Trophoblast cell (in vitro differentiated cells and primary cell): ENCODE results near the gene TBX15.
A peak's percentile ranks its signal among the peaks of the same experiment; 100 is the strongest.

Experiments used
- DNase-seq, 2 donors: peaks; one replicate each; pipeline ENCODE4 v3.0.0-alpha.2; 2016
- H2AFZ ChIP-seq: 2 replicates; pipeline ENCODE4 v1.6.1; 2013; ENCODE audit warnings: low read length, moderate library complexity, mild to moderate bottlenecking; ENCODE audit not compliant: insufficient read depth, poor library complexity
- H2AK5ac ChIP-seq: 2 replicates; pipeline ENCODE4 v1.6.1; 2013; ENCODE audit warnings: mild to moderate bottlenecking, low read length
- H2BK120ac ChIP-seq: 2 replicates; pipeline ENCODE4 v1.6.1; 2013; ENCODE audit warnings: low read length, mild to moderate bottlenecking, moderate library complexity; ENCODE audit not compliant: insufficient read depth, poor library complexity
- H2BK12ac ChIP-seq: 2 replicates; pipeline ENCODE4 v1.6.1; 2013; ENCODE audit warnings: mild to moderate bottlenecking, low read length, moderate library complexity
- H2BK5ac ChIP-seq: 2 replicates; pipeline ENCODE4 v1.6.1; 2013; ENCODE audit warnings: low read length, low read depth, moderate library complexity, mild to moderate bottlenecking; ENCODE audit not compliant: poor library complexity
- H3K14ac ChIP-seq: 2 replicates; pipeline ENCODE4 v1.6.1; 2013; ENCODE audit warnings: mild to moderate bottlenecking, low read length
- H3K18ac ChIP-seq: 2 replicates; pipeline ENCODE4 v1.6.1; 2013; ENCODE audit warnings: mild to moderate bottlenecking, low read length
- H3K23ac ChIP-seq: 2 replicates; pipeline ENCODE4 v1.6.1; 2013; ENCODE audit warnings: low read length
- H3K27ac ChIP-seq: 2 replicates; pipeline ENCODE4 v1.5.1; 2013; ENCODE audit warnings: low read depth, mild to moderate bottlenecking, inconsistent platforms, low read length, moderate library complexity
- H3K27me3 ChIP-seq: 2 replicates; pipeline ENCODE4 v1.6.1; 2013; ENCODE audit warnings: inconsistent platforms, mild to moderate bottlenecking, low read length, moderate library complexity; ENCODE audit not compliant: insufficient read depth
- H3K36me3 ChIP-seq, 2 experiments: 1 replicate in 1 of 2; 2 replicates in 1 of 2; pipeline ENCODE4 v1.6.1; 2013; ENCODE audit warnings: low read length in 2 of 2, mild to moderate bottlenecking in 2 of 2, moderate library complexity in 1 of 2; ENCODE audit not compliant: insufficient read depth in 2 of 2, control insufficient read depth in 1 of 2
- H3K4ac ChIP-seq: 2 replicates; pipeline ENCODE4 v1.6.1; 2013; ENCODE audit warnings: low read depth, mild to moderate bottlenecking, low read length, moderate library complexity
- H3K4me1 ChIP-seq, 2 experiments: 1 replicate in 1 of 2; 2 replicates in 1 of 2; pipeline ENCODE4 v1.6.1; 2013; ENCODE audit warnings: low read length in 2 of 2, mild to moderate bottlenecking in 2 of 2, moderate library complexity in 1 of 2; ENCODE audit not compliant: insufficient read depth in 2 of 2, control insufficient read depth in 1 of 2
- H3K4me2 ChIP-seq: 2 replicates; pipeline ENCODE4 v1.6.1; 2013; ENCODE audit warnings: inconsistent platforms, mild to moderate bottlenecking, low read length, moderate library complexity
- H3K4me3 ChIP-seq: 2 replicates; pipeline ENCODE4 v1.5.1; 2013; ENCODE audit warnings: mild to moderate bottlenecking, low read depth, low read length, inconsistent platforms
- H3K79me1 ChIP-seq: one replicate; pipeline ENCODE4 v1.6.1; 2013; ENCODE audit warnings: low read length
- H3K79me2 ChIP-seq: 2 replicates; pipeline ENCODE4 v1.6.1; 2013; ENCODE audit warnings: low read length, mild to moderate bottlenecking; ENCODE audit not compliant: control insufficient read depth, insufficient read depth, poor library complexity
- H3K9ac ChIP-seq: 2 replicates; pipeline ENCODE4 v1.6.1; 2013; ENCODE audit warnings: mild to moderate bottlenecking, low read length
- H3K9me3 ChIP-seq: 2 replicates; pipeline ENCODE4 v1.6.1; 2013; ENCODE audit warnings: low read depth, mild to moderate bottlenecking, control low read depth, inconsistent platforms, low read length; ENCODE audit not compliant: insufficient read depth
- H4K12ac ChIP-seq: 2 replicates; pipeline ENCODE4 v1.6.1; 2013; ENCODE audit warnings: low read depth, mild to moderate bottlenecking, low read length, moderate library complexity
- H4K8ac ChIP-seq: 2 replicates; pipeline ENCODE4 v1.6.1; 2013; ENCODE audit warnings: low read depth, mild to moderate bottlenecking, low read length, moderate library complexity
- H4K91ac ChIP-seq: one replicate; pipeline ENCODE4 v1.6.1; 2013; ENCODE audit warnings: low read depth, mild to moderate bottlenecking, low read length, moderate library complexity
- WGBS: extraction: QIAGEN DNeasy Blood & Tissue Kit; methylation state at CpG from one replicate; pipeline ENCODE4 v1.1.7; 2013; ENCODE audit warnings: missing lambda C conversion rate; ENCODE audit not compliant: insufficient read length, insufficient coverage; ENCODE audit errors: extremely low coverage; 5-methylcytosine and 5-hydroxymethylcytosine counted together

The TBX15 gene

DNA sequence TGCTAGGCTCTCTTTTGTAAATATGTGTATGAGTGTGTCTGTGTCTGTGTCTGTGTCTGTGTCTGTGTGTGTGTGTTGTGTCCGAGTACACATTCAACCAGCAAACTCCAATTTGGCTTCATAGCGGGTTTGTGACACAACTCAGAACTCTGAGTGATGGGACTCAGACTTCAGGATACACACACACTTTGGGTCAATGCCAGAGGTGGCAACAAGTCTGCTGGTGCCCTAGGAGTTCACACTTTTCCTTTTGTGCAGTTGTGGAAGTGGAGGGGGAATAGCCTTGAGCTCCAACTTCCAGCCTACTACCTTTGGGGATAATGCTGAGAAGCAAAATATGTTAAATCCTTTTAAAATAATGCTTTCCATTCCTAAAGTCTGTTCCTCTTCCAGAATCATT is 16.6 kb upstream of the TBX15 start:
- Histone ChIP-seq H3K9ac (no peak overlapping the region), H3K23ac (no peak overlapping the region), H4K91ac (no peak overlapping the region), H3K9me3 (peaks cover 9% of the 10 kb centered on the region), H2BK12ac (no peak overlapping the region), H4K12ac (no peak overlapping the region), H2AK5ac (no peak overlapping the region), H3K18ac (no peak overlapping the region), H3K4ac (no peak overlapping the region), H3K27me3 (peaks cover 61% of the 10 kb centered on the region), H3K79me1 (peaks cover 11% of the 10 kb centered on the region), H3K4me3 (no peak overlapping the region), H3K36me3 (no peaks in the 10 kb centered on the region), H2BK120ac (no peak overlapping the region), H4K8ac (no peak overlapping the region), H3K14ac (no peak overlapping the region), H2BK5ac (no peak overlapping the region), H2AFZ (no peak overlapping the region), H3K4me1 (peaks cover 37 to 40% of the 10 kb centered on the region in 2 experiments), H3K79me2 (peaks cover 2% of the 10 kb centered on the region), H3K4me2 (no peak overlapping the region), H3K27ac (no peak overlapping the region)
- DNase-seq: no peak
- no CpG with 5 or more reads among the region's 2 CpGs for WGBS

DNA sequence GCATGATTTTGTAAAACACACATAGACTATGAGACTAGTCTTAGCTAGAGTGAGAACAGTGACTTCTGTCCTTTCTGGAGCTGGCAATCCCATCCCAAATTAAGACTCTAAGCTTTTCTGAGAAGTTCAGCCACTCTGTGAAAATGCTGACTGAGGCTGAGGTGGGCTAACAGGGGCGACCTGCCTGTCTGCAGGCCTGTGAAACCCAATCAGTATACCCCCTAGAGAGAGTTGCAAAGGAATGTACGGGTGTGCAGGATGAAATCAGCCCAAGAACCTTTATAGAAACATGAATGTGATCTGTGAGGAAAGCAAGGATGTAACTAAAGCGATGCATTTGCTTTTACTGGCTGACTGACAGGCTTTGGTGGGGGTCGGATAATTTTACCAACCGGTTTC is 16.0 kb upstream of the TBX15 start:
- H3K18ac ChIP-seq: no peak overlapping the region
- H2BK120ac ChIP-seq: no peak overlapping the region
- DNase-seq: no peak
- no peak overlapping the region for H2BK12ac ChIP-seq
- peaks cover 2% of the 10 kb centered on the region for H3K79me2 ChIP-seq
- no peak overlapping the region for H4K91ac ChIP-seq
- H3K4me1 ChIP-seq: peaks cover 37 to 40% of the 10 kb centered on the region in 2 experiments
- no peak overlapping the region for H3K4me2 ChIP-seq
- H3K27me3 ChIP-seq: peaks cover 68% of the 10 kb centered on the region
- H3K4me3 ChIP-seq: no peak overlapping the region
- no peak overlapping the region for H4K8ac ChIP-seq
- H2BK5ac ChIP-seq: no peak overlapping the region
- H3K4ac ChIP-seq: no peak overlapping the region
- H3K23ac ChIP-seq: no peak overlapping the region
- H3K9ac ChIP-seq: no peak overlapping the region
- no peaks in the 10 kb centered on the region for H3K36me3 ChIP-seq
- no peak overlapping the region for H3K27ac ChIP-seq
- H3K14ac ChIP-seq: no peak overlapping the region
- WGBS: no CpG with 5 or more reads among the region's 5 CpGs
- H4K12ac ChIP-seq: no peak overlapping the region
- no peak overlapping the region for H2AFZ ChIP-seq
- H2AK5ac ChIP-seq: no peak overlapping the region
- peaks cover 11% of the 10 kb centered on the region for H3K79me1 ChIP-seq
- peaks cover 11% of the 10 kb centered on the region for H3K9me3 ChIP-seq

DNA sequence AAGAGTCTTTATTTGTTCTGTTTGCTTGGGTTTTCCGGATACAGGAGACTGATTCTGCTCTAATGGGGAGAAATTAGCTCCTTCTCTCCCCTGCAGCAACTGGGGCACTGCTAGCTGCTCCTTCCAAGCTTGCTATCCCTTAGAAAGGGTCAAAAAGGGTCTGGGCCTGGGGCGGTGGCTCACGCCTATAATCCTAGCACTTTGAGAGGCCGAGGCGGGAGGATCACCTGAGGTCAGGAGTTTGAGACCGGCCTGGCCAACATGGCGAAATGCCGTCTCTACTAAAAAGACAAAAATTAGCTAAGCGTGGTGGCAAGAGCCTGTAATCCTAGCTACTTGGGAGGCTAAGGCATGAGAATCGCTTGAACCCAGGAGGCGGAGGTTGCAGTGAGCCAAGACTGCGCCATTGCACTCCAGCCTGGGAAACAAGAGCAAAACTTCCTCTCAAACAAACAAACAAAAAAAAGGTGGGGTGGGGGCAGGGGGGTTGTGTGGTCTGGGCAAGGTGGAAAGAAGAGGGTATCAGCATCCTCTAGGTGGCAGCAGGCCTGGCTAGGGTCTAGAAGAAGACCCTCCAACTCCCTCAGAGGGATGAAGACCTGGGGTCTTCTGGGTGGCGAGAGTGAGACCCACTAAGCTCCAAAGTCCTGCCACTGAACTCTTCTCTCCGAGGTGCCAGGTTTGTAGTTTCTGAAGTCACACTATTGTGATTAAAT is 15.4 kb upstream of the TBX15 start:
- Histone ChIP-seq H2BK120ac (no peak overlapping the region), H3K23ac (no peak overlapping the region), H3K27ac (no peak overlapping the region), H4K12ac (no peak overlapping the region), H4K8ac (no peak overlapping the region), H3K4ac (no peak overlapping the region), H3K4me3 (no peak overlapping the region), H3K36me3 (no peaks in the 10 kb centered on the region), H3K14ac (no peak overlapping the region), H2AFZ (no peak overlapping the region), H3K79me2 (peaks cover 2% of the 10 kb centered on the region), H3K9ac (no peak overlapping the region), H3K4me1 (peaks cover 37 to 40% of the 10 kb centered on the region in 2 experiments), H2AK5ac (no peak overlapping the region), H4K91ac (no peak overlapping the region), H3K27me3 (peaks cover 72% of the 10 kb centered on the region), H3K18ac (no peak overlapping the region), H3K79me1 (peaks cover 11% of the 10 kb centered on the region), H2BK5ac (no peak overlapping the region), H3K4me2 (no peak overlapping the region), H2BK12ac (no peak overlapping the region), H3K9me3 (peaks cover 11% of the 10 kb centered on the region)
- DNase-seq: no peak
- WGBS: no CpG with 5 or more reads among the region's 14 CpGs

DNA sequence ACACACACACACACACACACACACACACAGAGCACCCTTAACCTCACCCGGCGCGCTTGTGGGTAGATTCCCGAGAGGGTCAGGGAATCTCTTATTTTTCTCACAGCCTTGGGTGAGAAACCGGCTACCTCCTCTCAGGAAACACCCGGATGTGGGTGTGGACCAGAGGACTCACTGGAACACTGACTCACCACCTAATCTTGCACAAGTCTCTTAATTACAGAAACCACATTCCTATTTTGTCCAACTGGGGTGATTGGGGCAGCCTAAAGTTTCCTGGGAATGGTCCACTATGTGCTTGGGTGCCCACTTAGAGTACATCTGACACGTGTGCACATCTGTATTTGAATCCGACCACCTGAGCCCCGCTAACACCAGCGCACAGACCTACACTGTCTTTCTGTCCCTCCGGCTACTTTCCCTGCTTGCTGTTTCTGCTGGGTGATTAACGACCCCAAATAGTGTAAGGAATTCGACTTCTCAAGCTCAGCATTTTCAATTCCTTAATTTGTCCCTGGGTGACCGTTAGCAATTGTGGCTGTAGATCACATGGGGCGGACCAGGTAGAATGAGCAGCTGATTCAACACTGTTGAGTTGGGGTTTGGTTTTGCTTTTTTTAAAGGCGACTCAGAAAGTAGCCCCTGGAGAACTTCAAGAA is 14.0 kb upstream of the TBX15 start:
- Histone ChIP-seq H4K8ac (no peak overlapping the region), H3K23ac (no peak overlapping the region), H4K91ac (no peak overlapping the region), H3K27me3 (peaks cover 72% of the 10 kb centered on the region), H3K14ac (no peak overlapping the region), H3K27ac (no peak overlapping the region), H4K12ac (no peak overlapping the region), H3K4me1 (peaks cover 25 to 26% of the 10 kb centered on the region in 2 experiments), H2BK120ac (no peak overlapping the region), H3K18ac (no peak overlapping the region), H3K79me2 (no peaks in the 10 kb centered on the region), H2BK12ac (no peak overlapping the region), H2AK5ac (no peak overlapping the region), H3K79me1 (no peaks in the 10 kb centered on the region), H3K36me3 (no peaks in the 10 kb centered on the region), H3K9me3 (peaks cover 9% of the 10 kb centered on the region), H3K9ac (no peak overlapping the region), H2AFZ (no peak overlapping the region), H2BK5ac (no peak overlapping the region), H3K4me3 (no peak overlapping the region), H3K4ac (no peak overlapping the region), H3K4me2 (peak overlapping the region; percentile 47)
- WGBS: no CpG with 5 or more reads among the region's 16 CpGs
- DNase-seq: peak; percentile 73 to 83
